Spleen (tissue), 11 donors: ENCODE data around the gene DDX27. TPM values are rescaled to one million over a fixed set of nuclear protein-coding genes. Genes with fewer than 3 reads are reported as not detected.

ENCODE experiments used
- DNase-seq: peaks from one replicate; pipeline ENCODE4 v3.0.0-alpha.2; 2020
- H3K27ac ChIP-seq, 8 donors: fragments of 200-600 bp; sonication (generic) in 7 of 8; 1 replicate in 4 of 8; 2 replicates in 4 of 8; pipeline versions ENCODE4 v1.5.0 to v1.8.0; 2016 to 2021; ENCODE audit warnings: inconsistent platforms in 4 of 8, mild to moderate bottlenecking in 4 of 8, moderate library complexity in 1 of 8
- H3K27me3 ChIP-seq, 7 donors: fragments of 200-600 bp; sonication (generic) in 6 of 7; replicated peaks in 1 of 7; 1 replicate in 4 of 7; 2 replicates in 3 of 7; pipeline versions ENCODE4 v1.5.0 to v1.8.0; 2016 to 2021; ENCODE audit warnings: inconsistent platforms in 3 of 7, mild to moderate bottlenecking in 1 of 7
- H3K36me3 ChIP-seq, 6 donors: fragments of 200-600 bp; sonication (generic) in 5 of 6; 1 replicate in 4 of 6; 2 replicates in 2 of 6; pipeline versions ENCODE4 v1.5.0 to v1.8.0; 2016 to 2021; ENCODE audit warnings: inconsistent platforms in 2 of 6
- H3K4me1 ChIP-seq, 6 donors: fragments of 200-600 bp; sonication (generic) in 5 of 6; 1 replicate in 3 of 6; 2 replicates in 3 of 6; pipeline versions ENCODE4 v1.5.0 to v1.8.0; 2016 to 2021; ENCODE audit warnings: inconsistent platforms in 3 of 6
- H3K4me3 ChIP-seq, 8 donors: fragments of 200-600 bp; sonication (generic) in 7 of 8; 1 replicate in 4 of 8; 2 replicates in 4 of 8; pipeline versions ENCODE4 v1.5.0 to v1.8.0; 2016 to 2021; ENCODE audit warnings: inconsistent platforms in 4 of 8, mild to moderate bottlenecking in 4 of 8, moderate library complexity in 2 of 8
- H3K9me3 ChIP-seq, 8 donors: fragments of 200-600 bp; sonication (generic) in 7 of 8; 1 replicate in 4 of 8; 2 replicates in 4 of 8; pipeline versions ENCODE4 v1.5.0 to v1.8.0; 2016 to 2021; ENCODE audit warnings: inconsistent platforms in 4 of 8
- POLR2A ChIP-seq, 3 donors: fragments of 450-650 bp; IDR thresholded peaks; one replicate each; pipeline ENCODE4 v1.5.1; 2017; ENCODE audit warnings: antibody characterized with exemption in 3 of 3, mild to moderate bottlenecking in 1 of 3
- POLR2AphosphoS5 ChIP-seq, 3 donors: sonication (generic); formaldehyde crosslinking; IDR thresholded peaks; one replicate each; pipeline ENCODE4 v1.5.1; 2017; ENCODE audit warnings: antibody characterized with exemption in 3 of 3
- WGBS, 5 donors: extraction: QIAGEN DNeasy Blood & Tissue Kit in 3 of 5; methylation state at CpG; one replicate each; pipeline versions ENCODE4 v1.1.5 to v1.1.7; 2013 to 2018; 5-methylcytosine and 5-hydroxymethylcytosine counted together
- intact Hi-C: fragments of 100-400 bp; cut with DNase I; formaldehyde crosslinking; loops from one replicate; pipeline ENCODE4 v1.15.0; 2023; ENCODE audit warnings: low total_unique reads
- polyA plus RNA-seq, 3 donors: library from polyadenylated mRNA; stranded (reverse); fragments of 200-250 nt; gene quantifications; one replicate each; pipeline ENCODE4 v1.2.1, GENCODE V29; 2013
- total RNA-seq, 7 donors: library from RNA; depleted of rRNA in 3 of 7; stranded (reverse); fragments of >200 nt in 3 of 7; fragmentation: NEBNext Ultra II Directional in 4 of 7; extraction: Animal tissue kit (Norgen Biotek cat#: 25700) in 4 of 7; gene quantifications; one replicate each; pipeline versions ENCODE4 v1.1.0 to v1.2.1, GENCODE V29; 2016 to 2021
- TF ChIP-seq, protein P1 (sequence below), 11 experiments: fragments of 200-600 bp in 7 of 11; fragments of 450-650 bp in 4 of 11; sonication (generic) in 4 of 11; IDR thresholded peaks in 8 of 11; conservative IDR thresholded peaks in 3 of 11; 1 replicate in 7 of 11; 2 replicates in 4 of 11; pipeline versions ENCODE4 v1.4.0 to v1.8.0; 2016 to 2021; ENCODE audit warnings: antibody characterized with exemption in 11 of 11, inconsistent platforms in 4 of 11, mild to moderate bottlenecking in 1 of 11
- donor health status: healthy with polysubstance abuse.
- donor health status: DM: no; HTN: no; CAD: no; lungs with moderate emphysema.
- donor health status: DM: no; HTN: no; CAD: no.
- donor health status: Bipolar disorder and iron deficiency.
- donor health status: healthy.
- donor health status: DM: no; HTN: no; CAD: no.
- donor health status: DM: yes; HTN: yes; CAD: no.

DDX27 gene
- total and polyA plus RNA-seq, 10 donors: 30.2 to 39.0 (median 36.0) TPM

DNA sequence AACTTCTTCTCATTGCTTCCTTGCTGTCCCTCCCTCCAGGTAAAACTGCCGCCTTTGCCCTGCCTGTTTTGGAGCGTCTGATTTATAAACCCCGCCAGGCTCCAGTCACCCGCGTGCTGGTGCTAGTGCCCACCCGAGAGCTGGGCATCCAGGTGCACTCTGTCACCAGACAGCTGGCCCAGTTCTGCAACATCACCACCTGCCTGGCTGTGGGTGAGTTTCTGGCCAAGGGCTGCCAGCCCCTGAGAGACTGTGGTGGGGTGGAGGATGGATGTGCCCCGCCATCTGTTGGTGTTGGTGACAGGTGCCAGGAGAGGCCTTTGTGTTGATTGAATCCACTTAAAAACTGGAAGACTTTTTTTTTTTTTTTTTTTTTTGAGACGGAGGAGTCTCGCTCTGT, 9.5 kb downstream of the DDX27 start:
- intact Hi-C loops: no loop called here
- peaks cover 10 to 100% (median 97%) of the 10 kb centered on the region in 6 donors for H3K36me3 ChIP-seq

DNA sequence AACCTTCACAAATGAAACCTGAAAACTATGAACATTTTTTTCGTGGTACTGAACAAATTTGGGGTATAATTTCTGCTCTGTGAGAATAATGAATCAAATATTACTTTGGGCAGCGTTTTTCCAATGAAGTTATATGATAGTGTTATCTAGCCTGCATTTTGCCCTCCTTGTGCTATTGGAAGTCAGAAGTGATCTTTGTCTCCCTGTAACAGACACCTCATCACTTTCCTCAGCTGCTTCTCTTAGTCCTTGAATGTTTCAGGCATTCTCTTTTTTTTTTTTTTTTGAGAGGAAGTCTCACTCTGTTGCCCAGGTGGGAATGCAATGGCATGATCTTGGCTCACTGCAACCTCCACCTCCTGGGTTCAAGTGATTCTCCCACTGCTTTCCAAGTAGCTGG, 10.2 kb downstream of the DDX27 start:
- Histone ChIP-seq H3K4me3 (no peak overlapping the region), H3K4me1 (peaks cover 0 to 18% (median 13%) of the 10 kb centered on the region in 6 donors), H3K36me3 (peaks cover 12 to 100% (median 97%) of the 10 kb centered on the region in 6 donors), H3K27ac (no peak overlapping the region), H3K27me3 (no peaks in the 10 kb centered on the region), H3K9me3 (no peaks in the 10 kb centered on the region)
- intact Hi-C loops: no loop called here
- DNase-seq: no peak
- WGBS, 5 donors: 90 to 97% (median 95%) methylated on average over 2 of the region's 2 CpGs
- TF ChIP-seq POLR2AphosphoS5 (IDR thresholded peaks at IDR 0.05) (no peak), POLR2A (IDR thresholded peaks at IDR 0.05) (no peak)
- TF ChIP-seq, protein P1, sequence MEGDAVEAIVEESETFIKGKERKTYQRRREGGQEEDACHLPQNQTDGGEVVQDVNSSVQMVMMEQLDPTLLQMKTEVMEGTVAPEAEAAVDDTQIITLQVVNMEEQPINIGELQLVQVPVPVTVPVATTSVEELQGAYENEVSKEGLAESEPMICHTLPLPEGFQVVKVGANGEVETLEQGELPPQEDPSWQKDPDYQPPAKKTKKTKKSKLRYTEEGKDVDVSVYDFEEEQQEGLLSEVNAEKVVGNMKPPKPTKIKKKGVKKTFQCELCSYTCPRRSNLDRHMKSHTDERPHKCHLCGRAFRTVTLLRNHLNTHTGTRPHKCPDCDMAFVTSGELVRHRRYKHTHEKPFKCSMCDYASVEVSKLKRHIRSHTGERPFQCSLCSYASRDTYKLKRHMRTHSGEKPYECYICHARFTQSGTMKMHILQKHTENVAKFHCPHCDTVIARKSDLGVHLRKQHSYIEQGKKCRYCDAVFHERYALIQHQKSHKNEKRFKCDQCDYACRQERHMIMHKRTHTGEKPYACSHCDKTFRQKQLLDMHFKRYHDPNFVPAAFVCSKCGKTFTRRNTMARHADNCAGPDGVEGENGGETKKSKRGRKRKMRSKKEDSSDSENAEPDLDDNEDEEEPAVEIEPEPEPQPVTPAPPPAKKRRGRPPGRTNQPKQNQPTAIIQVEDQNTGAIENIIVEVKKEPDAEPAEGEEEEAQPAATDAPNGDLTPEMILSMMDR (IDR thresholded peaks at IDR 0.05 in 8 of 11, conservative IDR thresholded peaks at IDR 0.05 in 3 of 11): no peak

More for the DNA sequence above, 9.5 kb downstream of the DDX27 start:
- 87 to 95% (median 93%) methylated on average over 7 to 9 of the region's 9 CpGs for WGBS, 5 donors
- TF ChIP-seq POLR2A (IDR thresholded peaks at IDR 0.05) (no peak), POLR2AphosphoS5 (IDR thresholded peaks at IDR 0.05) (peak in 1 of 3 donors; percentile 27)
- TF ChIP-seq, protein P1 (IDR thresholded peaks at IDR 0.05 in 8 of 11, conservative IDR thresholded peaks at IDR 0.05 in 3 of 11): no peak
- Histone ChIP-seq H3K27ac (no peak overlapping the region), H3K4me3 (no peak overlapping the region), H3K27me3 (no peaks in the 10 kb centered on the region), H3K4me1 (peaks cover 0 to 18% (median 13%) of the 10 kb centered on the region in 6 donors), H3K9me3 (no peaks in the 10 kb centered on the region)
- no peak for DNase-seq

DNA sequence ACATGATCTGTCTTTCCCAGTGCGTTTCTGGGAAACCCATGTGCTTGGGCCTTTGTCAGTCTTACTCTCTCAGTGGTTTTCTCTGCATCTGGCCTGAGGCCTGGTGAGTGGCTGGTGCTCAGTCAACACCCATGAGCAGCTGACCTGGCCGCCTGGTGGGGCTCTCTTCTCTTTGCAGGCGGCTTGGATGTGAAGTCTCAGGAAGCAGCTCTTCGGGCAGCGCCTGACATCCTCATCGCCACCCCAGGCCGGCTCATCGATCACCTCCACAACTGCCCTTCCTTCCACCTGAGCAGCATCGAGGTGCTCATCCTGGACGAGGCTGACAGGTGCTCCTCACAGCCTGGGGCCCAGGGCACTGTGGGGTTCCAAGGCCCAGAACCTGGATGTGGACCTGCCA, 10.8 kb downstream of the DDX27 start:
- H3K27ac ChIP-seq: peak overlapping the region; percentile 5 to 79 (median 66)
- peak; percentile 61 for DNase-seq
- H3K36me3 ChIP-seq: peaks cover 18 to 100% (median 97%) of the 10 kb centered on the region in 6 donors

DNA sequence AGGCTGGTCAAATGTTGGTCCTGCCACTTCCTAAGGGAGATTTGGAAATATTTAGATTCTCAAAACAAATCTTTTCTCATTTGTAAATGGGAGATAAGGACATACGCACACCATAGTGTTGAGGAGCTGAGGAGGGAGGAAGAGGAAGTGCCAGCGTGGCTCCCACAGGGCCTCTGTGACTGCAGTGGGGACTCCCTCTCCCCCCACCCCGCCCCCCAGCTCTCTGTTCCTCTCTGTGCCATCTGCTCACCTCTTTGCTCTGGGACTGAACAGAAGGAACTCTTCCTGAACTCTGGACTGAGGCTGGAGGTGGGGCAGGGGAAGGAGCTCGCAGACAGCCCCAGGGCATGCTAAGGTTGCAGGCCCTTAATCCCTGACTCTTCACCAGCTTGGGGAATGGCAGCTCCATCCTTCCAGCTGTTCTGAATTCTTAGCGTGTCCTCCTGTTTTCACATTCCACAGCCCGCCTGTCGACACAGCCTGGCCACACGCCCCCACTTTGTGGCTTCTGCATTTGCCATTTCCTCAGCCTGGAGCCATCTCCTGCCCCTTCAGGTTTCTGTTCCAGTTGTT, 11.4 kb downstream of the DDX27 start:
- WGBS, 5 donors: 28 to 49% (median 39%) methylated on average over 8 of the region's 8 CpGs
- Histone ChIP-seq H3K4me1 (peaks cover 0 to 18% (median 13%) of the 10 kb centered on the region in 6 donors), H3K27me3 (no peaks in the 10 kb centered on the region), H3K27ac (peak overlapping the region; percentile 5 to 79 (median 66)), H3K9me3 (no peaks in the 10 kb centered on the region), H3K4me3 (no peak overlapping the region), H3K36me3 (peaks cover 18 to 100% (median 97%) of the 10 kb centered on the region in 6 donors)
- peak; percentile 82 for DNase-seq
- intact Hi-C loops: no loop called here
- no peak for TF ChIP-seq POLR2AphosphoS5 (IDR thresholded peaks at IDR 0.05)
- TF ChIP-seq, protein P1 (IDR thresholded peaks at IDR 0.05 in 8 of 11, conservative IDR thresholded peaks at IDR 0.05 in 3 of 11): no peak
- no peak for TF ChIP-seq POLR2A (IDR thresholded peaks at IDR 0.05)

More for the DNA sequence above, 10.8 kb downstream of the DDX27 start:
- Histone ChIP-seq H3K27me3 (no peaks in the 10 kb centered on the region), H3K9me3 (no peaks in the 10 kb centered on the region), H3K4me1 (peaks cover 0 to 18% (median 13%) of the 10 kb centered on the region in 6 donors), H3K4me3 (no peak overlapping the region)
- WGBS, 5 donors: 82 to 95% (median 91%) methylated on average over 10 of the region's 10 CpGs
- intact Hi-C loops: no loop called here
- TF ChIP-seq, protein P1 (IDR thresholded peaks at IDR 0.05 in 8 of 11, conservative IDR thresholded peaks at IDR 0.05 in 3 of 11): no peak
- TF ChIP-seq POLR2A (IDR thresholded peaks at IDR 0.05): no peak
- peak in 1 of 3 donors; percentile 21 for TF ChIP-seq POLR2AphosphoS5 (IDR thresholded peaks at IDR 0.05)
